ENCODE measurements around the gene SLC9A3.

SLC9A3 gene

GRCh38 chr5:428754-429452 is 95.3 kb downstream of the SLC9A3 start:
- no peak for DNase-seq (ENCODE audit: low spot score)

DNA sequence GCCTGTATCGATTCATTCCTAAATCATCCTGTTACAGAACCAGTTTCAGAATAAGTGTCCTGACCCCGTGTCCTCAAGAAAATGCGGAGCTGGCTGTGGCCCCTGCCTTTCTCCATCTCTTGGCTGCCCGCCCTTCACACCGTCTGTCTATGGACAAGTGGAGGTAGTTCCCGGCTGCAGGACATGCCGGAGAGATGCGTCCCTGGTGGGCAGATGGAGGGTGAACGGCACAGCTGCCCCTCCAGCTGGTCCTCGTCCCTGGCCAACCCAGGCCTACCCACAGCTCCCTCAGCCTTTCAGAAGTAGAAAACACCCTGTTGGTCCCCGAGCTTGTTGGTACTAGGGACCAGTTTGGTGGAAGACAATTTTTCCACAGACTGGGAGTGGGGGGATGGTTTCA is 96.0 kb downstream of the SLC9A3 start:
- DNase-seq (ENCODE audit: low spot score) = no peak

- no peak for DNase-seq (ENCODE audit: low spot score)
Observed at GRCh38 chr5:427415-428087, 96.7 kb downstream of the SLC9A3 start.

DNA sequence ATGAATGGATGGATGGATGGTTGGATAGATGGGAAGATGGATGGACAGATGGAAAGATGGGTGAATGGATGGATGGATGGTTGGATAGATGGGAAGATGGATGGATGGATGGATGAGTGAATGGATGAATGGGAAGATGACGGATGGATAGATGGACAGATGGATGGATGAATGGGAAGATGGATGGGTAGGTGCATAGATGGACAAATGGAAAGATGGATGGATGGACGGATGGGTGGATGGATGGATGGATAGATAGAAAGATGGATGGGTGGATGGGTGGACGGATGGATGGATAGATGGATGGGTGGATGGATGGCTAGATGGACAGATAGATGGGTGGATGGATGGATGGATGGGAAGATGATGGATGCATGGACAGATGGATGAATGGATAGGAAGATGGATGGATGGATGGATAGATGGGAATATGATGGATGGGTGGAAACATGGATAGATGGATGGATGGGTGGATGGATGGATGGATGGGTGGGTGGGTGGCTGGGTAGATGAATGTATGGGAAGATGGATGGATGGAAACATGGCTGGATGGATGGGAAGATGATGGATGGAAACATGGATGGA is 97.8 kb downstream of the SLC9A3 start:
- DNase-seq (ENCODE audit: low spot score) = no peak

GRCh38 chr5:425714-426113 is 98.5 kb downstream of the SLC9A3 start:
- DNase-seq (ENCODE audit: low spot score) = no peak

GRCh38 chr5:424301-425110 is 99.7 kb downstream of the SLC9A3 start:
- DNase-seq (ENCODE audit: low spot score) = no peak

- no peak for DNase-seq (ENCODE audit: low spot score)
Observed at GRCh38 chr5:423626-424261, 100.5 kb downstream of the SLC9A3 start.

- DNase-seq (ENCODE audit: low spot score) = no peak
Observed at GRCh38 chr5:423233-423565, 101.0 kb downstream of the SLC9A3 start.

GRCh38 chr5:422323-423232 is 101.7 kb downstream of the SLC9A3 start:
- DNase-seq (ENCODE audit: low spot score) = no peak

DNA sequence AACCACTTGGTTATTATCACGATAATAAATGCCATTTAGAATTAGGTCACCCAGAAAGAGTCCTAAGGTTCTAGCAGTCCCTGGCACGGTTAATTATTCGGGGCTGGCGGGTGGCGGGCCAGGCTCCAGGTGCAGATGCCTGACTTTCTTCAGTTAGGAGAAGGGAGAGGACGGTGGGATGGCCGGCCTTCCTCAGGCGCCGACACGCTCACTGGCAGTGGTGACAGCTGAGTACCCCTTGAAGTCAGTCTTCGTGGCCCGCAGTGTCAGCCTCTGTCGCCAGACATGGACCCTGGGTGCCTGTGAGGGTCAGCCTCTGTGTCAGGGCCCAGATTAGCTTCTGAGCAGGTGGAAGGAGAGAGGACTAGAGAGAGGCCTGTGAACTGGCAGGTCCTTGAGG is 102.3 kb downstream of the SLC9A3 start:
- no peak for DNase-seq (ENCODE audit: low spot score)

DNA sequence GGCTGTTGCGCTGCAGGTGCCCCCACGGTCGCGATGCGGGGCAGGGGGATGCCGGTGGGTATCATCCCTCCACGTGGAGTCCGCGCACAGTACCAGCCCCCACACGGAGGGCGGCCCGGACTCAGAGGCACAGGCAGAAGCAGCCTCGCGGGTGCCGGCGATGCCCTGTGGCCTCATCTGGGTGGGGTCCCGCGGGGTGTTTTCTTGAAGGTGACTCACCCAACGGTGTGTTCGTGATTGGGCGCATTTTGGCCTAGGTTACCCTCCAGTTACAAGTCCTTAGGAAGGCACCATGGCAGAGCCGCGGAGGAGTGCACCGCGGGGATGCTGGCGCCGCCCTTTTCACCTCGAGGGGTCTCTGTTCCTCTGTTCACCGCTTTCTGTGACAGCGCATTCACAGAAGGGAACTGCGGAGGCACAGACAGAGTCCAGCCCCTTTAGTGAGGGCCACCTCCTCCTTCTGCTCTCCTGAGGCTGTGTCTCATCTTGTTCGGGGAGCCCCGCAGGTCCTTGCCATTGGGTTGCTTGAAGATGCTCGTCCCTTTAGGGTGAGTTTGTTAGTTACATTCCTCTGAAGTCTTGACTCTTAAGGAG is 102.9 kb downstream of the SLC9A3 start:
- no peak for DNase-seq (ENCODE audit: low spot score)

- DNase-seq (ENCODE audit: low spot score) = no peak
Observed at GRCh38 chr5:420632-421286, 103.5 kb downstream of the SLC9A3 start.

All from LoVo (cell line).